Endothelial cell of umbilical vein (primary cell): ENCODE results near the gene EZH1. TPM values are rescaled to one million over a fixed set of nuclear protein-coding genes. Genes with fewer than 3 reads are reported as not detected.

Source experiments
- BruUV-seq: library from RNA; stranded (reverse); fragments of 400-500 nt; replicated peaks from 2 replicates; lab custom pipeline; 2021; lab: Mats Ljungman, UMichigan
- CTCF ChIA-PET: fragments of 300-600, 350-600 bp; sonication (Branson Sonifier 250); formaldehyde crosslinking; loops from one replicate; lab custom pipeline; 2021; ENCODE audit warnings: antibody characterized with exemption, inconsistent platforms; lab: Charles Lee
- POLR2A ChIA-PET: fragments of 300-600, 350-600 bp; sonication (Branson Sonifier 250); formaldehyde crosslinking; loops from one replicate; lab custom pipeline; 2021; ENCODE audit warnings: antibody characterized with exemption, inconsistent platforms; lab: Charles Lee
- DNase-seq: peaks from one replicate; pipeline ENCODE4 v3.0.0-alpha.2; 2011; ENCODE audit warnings: low read depth, low spot score
- FAIRE-seq: peaks from 2 replicates; lab custom pipeline; 2011; peaks lifted over from hg19 to GRCh38; lab: Jason Lieb, UNC
- H2AFZ ChIP-seq: 2 replicates; pipeline ENCODE4 v1.6.0; 2012; ENCODE audit warnings: low read depth, low read length, control low read depth, inconsistent platforms
- H3K27ac ChIP-seq: 2 replicates; pipeline ENCODE4 v1.5.1; 2011; ENCODE audit warnings: low read depth, mild to moderate bottlenecking, control low read depth, low read length, moderate library complexity; ENCODE audit not compliant: insufficient read depth
- H3K27me3 ChIP-seq, 2 experiments: 2 replicates each; pipeline versions ENCODE4 v1.6.0 to v1.6.1; 2011; ENCODE audit warnings: low read length in 2 of 2, mixed read lengths in 1 of 2; ENCODE audit not compliant: control insufficient read depth in 2 of 2, insufficient read depth in 2 of 2
- H3K36me3 ChIP-seq, 2 experiments: 2 replicates in 1 of 2; 3 replicates in 1 of 2; pipeline ENCODE4 v1.5.1; 2011; ENCODE audit warnings: low read length in 2 of 2, mild to moderate bottlenecking in 1 of 2, moderate library complexity in 1 of 2; ENCODE audit not compliant: control insufficient read depth in 2 of 2, insufficient read depth in 2 of 2; ENCODE audit errors: extremely low read depth in 1 of 2
- H3K4me1 ChIP-seq: 3 replicates; pipeline ENCODE4 v1.5.1; 2011; ENCODE audit warnings: mild to moderate bottlenecking, low read length; ENCODE audit not compliant: control insufficient read depth, insufficient read depth; ENCODE audit errors: extremely low read depth
- H3K4me2 ChIP-seq: 2 replicates; pipeline ENCODE4 v1.6.1; 2011; ENCODE audit warnings: low read length, control low read depth, mixed read lengths; ENCODE audit not compliant: insufficient read depth
- H3K4me3 ChIP-seq, 3 experiments: fragments of 200-600 bp in 1 of 3; sonication (generic), shearing (Covaris generic) in 1 of 3; replicated peaks in 1 of 3; 2 replicates each; pipeline ENCODE4 v1.5.1; 2011 to 2016; ENCODE audit warnings: control low read depth in 3 of 3, low read length in 3 of 3, mild to moderate bottlenecking in 2 of 3, inconsistent platforms in 1 of 3, low read depth in 1 of 3, moderate library complexity in 1 of 3; ENCODE audit not compliant: insufficient read depth in 1 of 3
- H3K79me2 ChIP-seq: 2 replicates; pipeline ENCODE4 v1.6.0; 2012; ENCODE audit warnings: low read length, inconsistent platforms; ENCODE audit not compliant: control insufficient read depth, insufficient read depth
- H3K9ac ChIP-seq: replicated peaks from 2 replicates; pipeline ENCODE3; 2011; ENCODE audit warnings: low read length, control low read depth; ENCODE audit not compliant: insufficient read depth; ENCODE audit errors: extremely low read depth
- H3K9me1 ChIP-seq: replicated peaks from 3 replicates; pipeline ENCODE4 v1.6.0; 2011; ENCODE audit warnings: mild to moderate bottlenecking, low read length; ENCODE audit not compliant: control insufficient read depth, insufficient read depth; ENCODE audit errors: extremely low read depth
- H3K9me3 ChIP-seq: replicated peaks from 2 replicates; pipeline ENCODE4 v1.5.1; 2012; ENCODE audit warnings: low read length, inconsistent platforms; ENCODE audit not compliant: control insufficient read depth, insufficient read depth
- H4K20me1 ChIP-seq: replicated peaks from 2 replicates; pipeline ENCODE3; 2011; ENCODE audit warnings: mild to moderate bottlenecking, low read length; ENCODE audit not compliant: control insufficient read depth, insufficient read depth; ENCODE audit errors: extremely low read depth
- EZH2 ChIP-seq: IDR thresholded peaks from 2 replicates; pipeline ENCODE4 v1.6.1; 2012; ENCODE audit warnings: borderline replicate concordance, low read depth, mild to moderate bottlenecking, moderate library complexity, low read length, inconsistent platforms; ENCODE audit not compliant: severe bottlenecking
- FOS ChIP-seq: IDR thresholded peaks from 2 replicates; pipeline ENCODE4 v1.6.1; 2011; ENCODE audit warnings: mild to moderate bottlenecking, low read length, moderate library complexity, borderline replicate concordance; ENCODE audit not compliant: insufficient read depth
- GATA2 ChIP-seq: IDR thresholded peaks from 2 replicates; pipeline ENCODE4 v1.7.0; 2011; ENCODE audit warnings: low read depth, mild to moderate bottlenecking, moderate library complexity, mixed read lengths, low read length; ENCODE audit not compliant: insufficient read length, insufficient read depth
- JUN ChIP-seq: IDR thresholded peaks from 2 replicates; pipeline ENCODE4 v1.6.1; 2011; ENCODE audit warnings: borderline replicate concordance, low read depth; ENCODE audit not compliant: insufficient read length, insufficient read depth
- MYC ChIP-seq: IDR thresholded peaks from one replicate; pipeline ENCODE4 v1.6.1; 2011; ENCODE audit warnings: mild to moderate bottlenecking, low read depth, low read length
- POLR2A ChIP-seq: IDR thresholded peaks from 2 replicates; pipeline ENCODE4 v1.6.1; 2012; ENCODE audit warnings: low read depth, mild to moderate bottlenecking, control low read depth, low read length
- POLR2AphosphoS5 ChIP-seq: IDR thresholded peaks from 2 replicates; pipeline ENCODE4 v1.6.1; 2012; ENCODE audit warnings: low read depth, mild to moderate bottlenecking, control low read depth, low read length, moderate library complexity; ENCODE audit not compliant: insufficient read depth
- dilution Hi-C: fragments of 300-500 bp; cut with MboI; formaldehyde crosslinking; loops from one replicate; pipeline ENCODE4 v1.15.0; 2019; ENCODE audit warnings: low sequenced_read_pairs; ENCODE audit not compliant: extremely low pct_ligation_motif_present
- intact Hi-C: fragments of 100-400 bp; cut with micrococcal nuclease; formaldehyde crosslinking; loops from one replicate; pipeline ENCODE4 v1.10.0; 2022
- polyA plus RNA-seq, 4 experiments: library from polyadenylated mRNA; depleted of rRNA in 3 of 4; stranded (reverse) in 3 of 4; unstranded in 1 of 4; fragments of >200 nt; gene quantifications; 2 replicates each; pipeline versions ENCODE4 v1.2.1 to v1.2.3, GENCODE V29; 2011 to 2012; ENCODE audit warnings: missing spikeins in 1 of 4
- total RNA-seq: library from RNA; stranded (reverse); gene quantifications from 2 replicates; pipeline ENCODE4 v1.2.3, GENCODE V29; 2021
- TF ChIP-seq, protein P1 (sequence below), 2 donors: IDR thresholded peaks; 1 replicate in 1 of 2; 2 replicates in 1 of 2; pipeline ENCODE4 v1.5.1; 2011; ENCODE audit warnings: low read length in 2 of 2, mild to moderate bottlenecking in 2 of 2, moderate library complexity in 2 of 2, control low read depth in 1 of 2, inconsistent platforms in 1 of 2, low read depth in 1 of 2; ENCODE audit not compliant: insufficient read depth in 1 of 2; ENCODE audit errors: extremely low read depth in 1 of 2
- TF ChIP-seq, protein P2 (sequence below): IDR thresholded peaks from 2 replicates; pipeline ENCODE4 v1.6.1; 2011; ENCODE audit not compliant: insufficient read depth, insufficient read length

The EZH1 gene
- total and polyA plus RNA-seq, 2 donors (not counting 3 experiments of a cell fraction or from before 2014, with no cell fraction given): 31.4 to 33.7 TPM

DNA sequence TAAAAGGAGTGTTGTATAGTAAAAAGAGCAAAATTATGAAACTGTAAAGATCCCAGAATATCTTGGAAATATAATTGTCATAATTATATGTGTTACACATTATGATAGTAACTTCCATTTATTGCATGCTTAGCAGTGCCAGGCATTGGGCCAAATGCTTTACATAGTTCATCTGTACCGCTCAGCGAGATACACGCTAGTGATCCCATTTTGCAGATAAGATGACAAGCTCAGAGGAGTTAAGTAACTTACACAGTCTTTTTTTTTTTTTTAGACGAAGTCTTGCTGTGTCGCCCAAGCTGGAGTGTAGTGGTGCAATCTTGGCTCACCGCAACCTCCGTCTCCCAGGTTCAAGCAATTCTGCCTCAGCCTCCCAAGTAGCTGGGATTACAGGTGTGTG, 6.8 kb upstream of the EZH1 start:
- ChIA-PET CTCF (interaction anchor here (0.6 to 1.7 kb wide), 2 partner anchors 73 to 91 kb away, joined by 3 to 5 read pairs; partner anchors contain the start of gene BECN1), POLR2A (no interaction called here)
- DNase-seq: no peak
- BruUV-seq: no TSS peak
- Histone ChIP-seq H3K27me3 (no peaks in the 10 kb centered on the region), H3K9ac (no peak overlapping the region), H3K4me3 (no peak overlapping the region), H2AFZ (no peak overlapping the region), H3K9me1 (no peaks in the 10 kb centered on the region), H3K36me3 (no peaks in the 10 kb centered on the region), H3K4me1 (peaks cover 5% of the 10 kb centered on the region), H4K20me1 (no peaks in the 10 kb centered on the region), H3K27ac (no peak overlapping the region), H3K4me2 (no peak overlapping the region), H3K9me3 (no peaks in the 10 kb centered on the region), H3K79me2 (no peaks in the 10 kb centered on the region)
- dilution Hi-C loops (no loop called here), intact Hi-C loops (no loop called here)
- TF ChIP-seq POLR2AphosphoS5 (no peak), JUN (no peak), GATA2 (no peak), MYC (no peak), EZH2 (no peak), POLR2A (no peak), FOS (no peak)
- TF ChIP-seq, protein P1, sequence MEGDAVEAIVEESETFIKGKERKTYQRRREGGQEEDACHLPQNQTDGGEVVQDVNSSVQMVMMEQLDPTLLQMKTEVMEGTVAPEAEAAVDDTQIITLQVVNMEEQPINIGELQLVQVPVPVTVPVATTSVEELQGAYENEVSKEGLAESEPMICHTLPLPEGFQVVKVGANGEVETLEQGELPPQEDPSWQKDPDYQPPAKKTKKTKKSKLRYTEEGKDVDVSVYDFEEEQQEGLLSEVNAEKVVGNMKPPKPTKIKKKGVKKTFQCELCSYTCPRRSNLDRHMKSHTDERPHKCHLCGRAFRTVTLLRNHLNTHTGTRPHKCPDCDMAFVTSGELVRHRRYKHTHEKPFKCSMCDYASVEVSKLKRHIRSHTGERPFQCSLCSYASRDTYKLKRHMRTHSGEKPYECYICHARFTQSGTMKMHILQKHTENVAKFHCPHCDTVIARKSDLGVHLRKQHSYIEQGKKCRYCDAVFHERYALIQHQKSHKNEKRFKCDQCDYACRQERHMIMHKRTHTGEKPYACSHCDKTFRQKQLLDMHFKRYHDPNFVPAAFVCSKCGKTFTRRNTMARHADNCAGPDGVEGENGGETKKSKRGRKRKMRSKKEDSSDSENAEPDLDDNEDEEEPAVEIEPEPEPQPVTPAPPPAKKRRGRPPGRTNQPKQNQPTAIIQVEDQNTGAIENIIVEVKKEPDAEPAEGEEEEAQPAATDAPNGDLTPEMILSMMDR (IDR thresholded peaks at IDR 0.05; ENCODE audit: extremely low read depth in 1 of 2, insufficient read depth in 1 of 2, low read depth in 1 of 2, low read length in 2 of 2): no peak
- TF ChIP-seq, protein P2, sequence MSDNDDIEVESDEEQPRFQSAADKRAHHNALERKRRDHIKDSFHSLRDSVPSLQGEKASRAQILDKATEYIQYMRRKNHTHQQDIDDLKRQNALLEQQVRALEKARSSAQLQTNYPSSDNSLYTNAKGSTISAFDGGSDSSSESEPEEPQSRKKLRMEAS: no peak
- no peak for FAIRE-seq
